HG02870 (cell line): ENCODE data around the gene ARR3.
"Not testable (repeated sequence)": the region's sequence is repeated elsewhere in the genome, so short reads cannot be mapped to it uniquely, and the experiment has no call there.

ENCODE experiments used
- ATAC-seq: cut with Tn5 transposase; IDR thresholded peaks from one replicate; pipeline ENCODE4 v1.9.1; 2021; ENCODE audit warnings: mild to moderate bottlenecking, moderate library complexity; ENCODE audit not compliant: unreplicated experiment

The ARR3 gene

GRCh38 chrX:70268034-70268433 lies at the start of gene ARR3:
ARR3 (plus strand) TSS chrX:70268334; CDS start chrX:70269386, 1,052 bp downstream.
- ATAC-seq: no peak

- no peak for ATAC-seq
Observed at GRCh38 chrX:70219938-70220764, 48.0 kb upstream of the ARR3 start.

- no peak for ATAC-seq
Observed at GRCh38 chrX:70226048-70226447, 42.1 kb upstream of the ARR3 start.

- ATAC-seq: no peak
Observed at GRCh38 chrX:70226687-70227086, 41.4 kb upstream of the ARR3 start.

- ATAC-seq: no peak
Observed at GRCh38 chrX:70231666-70232065, 36.5 kb upstream of the ARR3 start.

GRCh38 chrX:70234355-70234754 lies 33.8 kb upstream of the ARR3 start, which contains the start of gene AWAT1:
AWAT1 (plus strand) TSS chrX:70234655; CDS start chrX:70234696, 41 bp downstream.
- no peak for ATAC-seq

- no peak for ATAC-seq
Observed at GRCh38 chrX:70240751-70241150, 27.4 kb upstream of the ARR3 start.

GRCh38 chrX:70241501-70241900 lies 26.6 kb upstream of the ARR3 start:
- ATAC-seq: no peak

- ATAC-seq: not testable (repeated sequence)
Observed at GRCh38 chrX:70243601-70244000, 24.5 kb upstream of the ARR3 start.

GRCh38 chrX:70244881-70245280 lies 23.3 kb upstream of the ARR3 start:
- ATAC-seq: no peak

GRCh38 chrX:70247252-70247651 lies 20.9 kb upstream of the ARR3 start:
- no peak for ATAC-seq

GRCh38 chrX:70252491-70252890 lies 15.6 kb upstream of the ARR3 start:
- ATAC-seq: no peak

GRCh38 chrX:70253377-70254062 lies 14.6 kb upstream of the ARR3 start:
- ATAC-seq: no peak

GRCh38 chrX:70254063-70254400 lies 14.1 kb upstream of the ARR3 start:
- no peak for ATAC-seq

GRCh38 chrX:70254909-70255308 lies 13.2 kb upstream of the ARR3 start:
- ATAC-seq: no peak

- no peak for ATAC-seq
Observed at GRCh38 chrX:70255452-70255851, 12.7 kb upstream of the ARR3 start.

- no peak for ATAC-seq
Observed at GRCh38 chrX:70257423-70258288, 10.5 kb upstream of the ARR3 start.

- no peak for ATAC-seq
Observed at GRCh38 chrX:70260104-70260503, 8.0 kb upstream of the ARR3 start, which contains the start of gene P2RY4. P2RY4 (minus strand) TSS chrX:70260204; CDS start chrX:70259624, 580 bp downstream.

GRCh38 chrX:70262952-70263567 lies 5.1 kb upstream of the ARR3 start:
- ATAC-seq: no peak

GRCh38 chrX:70264784-70265183 lies 3.4 kb upstream of the ARR3 start:
- ATAC-seq: no peak

- not testable (repeated sequence) for ATAC-seq
Observed at GRCh38 chrX:70274029-70274428, 5.9 kb downstream of the ARR3 start.
